Endothelial cell of umbilical vein (primary cell): ENCODE results near the gene IQCE. TPM values are rescaled to one million over a fixed set of nuclear protein-coding genes. Genes with fewer than 3 reads are reported as not detected.
A peak's percentile ranks its signal among the peaks of the same experiment; 100 is the strongest.

Source experiments
- BruUV-seq: library from RNA; stranded (reverse); fragments of 400-500 nt; replicated peaks from 2 replicates; lab custom pipeline; 2021; lab: Mats Ljungman, UMichigan
- CTCF ChIA-PET: fragments of 300-600, 350-600 bp; sonication (Branson Sonifier 250); formaldehyde crosslinking; loops from one replicate; lab custom pipeline; 2021; ENCODE audit warnings: antibody characterized with exemption, inconsistent platforms; lab: Charles Lee
- POLR2A ChIA-PET: fragments of 300-600, 350-600 bp; sonication (Branson Sonifier 250); formaldehyde crosslinking; loops from one replicate; lab custom pipeline; 2021; ENCODE audit warnings: antibody characterized with exemption, inconsistent platforms; lab: Charles Lee
- DNase-seq: peaks from one replicate; pipeline ENCODE4 v3.0.0-alpha.2; 2011; ENCODE audit warnings: low read depth, low spot score
- FAIRE-seq: peaks from 2 replicates; lab custom pipeline; 2011; peaks lifted over from hg19 to GRCh38; lab: Jason Lieb, UNC
- H2AFZ ChIP-seq: 2 replicates; pipeline ENCODE4 v1.6.0; 2012; ENCODE audit warnings: low read depth, low read length, control low read depth, inconsistent platforms
- H3K27ac ChIP-seq: 2 replicates; pipeline ENCODE4 v1.5.1; 2011; ENCODE audit warnings: low read depth, mild to moderate bottlenecking, control low read depth, low read length, moderate library complexity; ENCODE audit not compliant: insufficient read depth
- H3K27me3 ChIP-seq, 2 experiments: 2 replicates each; pipeline versions ENCODE4 v1.6.0 to v1.6.1; 2011; ENCODE audit warnings: low read length in 2 of 2, mixed read lengths in 1 of 2; ENCODE audit not compliant: control insufficient read depth in 2 of 2, insufficient read depth in 2 of 2
- H3K36me3 ChIP-seq, 2 experiments: 2 replicates in 1 of 2; 3 replicates in 1 of 2; pipeline ENCODE4 v1.5.1; 2011; ENCODE audit warnings: low read length in 2 of 2, mild to moderate bottlenecking in 1 of 2, moderate library complexity in 1 of 2; ENCODE audit not compliant: control insufficient read depth in 2 of 2, insufficient read depth in 2 of 2; ENCODE audit errors: extremely low read depth in 1 of 2
- H3K4me1 ChIP-seq: 3 replicates; pipeline ENCODE4 v1.5.1; 2011; ENCODE audit warnings: mild to moderate bottlenecking, low read length; ENCODE audit not compliant: control insufficient read depth, insufficient read depth; ENCODE audit errors: extremely low read depth
- H3K4me2 ChIP-seq: 2 replicates; pipeline ENCODE4 v1.6.1; 2011; ENCODE audit warnings: low read length, control low read depth, mixed read lengths; ENCODE audit not compliant: insufficient read depth
- H3K4me3 ChIP-seq, 3 experiments: fragments of 200-600 bp in 1 of 3; sonication (generic), shearing (Covaris generic) in 1 of 3; replicated peaks in 1 of 3; 2 replicates each; pipeline ENCODE4 v1.5.1; 2011 to 2016; ENCODE audit warnings: control low read depth in 3 of 3, low read length in 3 of 3, mild to moderate bottlenecking in 2 of 3, inconsistent platforms in 1 of 3, low read depth in 1 of 3, moderate library complexity in 1 of 3; ENCODE audit not compliant: insufficient read depth in 1 of 3
- H3K79me2 ChIP-seq: 2 replicates; pipeline ENCODE4 v1.6.0; 2012; ENCODE audit warnings: low read length, inconsistent platforms; ENCODE audit not compliant: control insufficient read depth, insufficient read depth
- H3K9ac ChIP-seq: replicated peaks from 2 replicates; pipeline ENCODE3; 2011; ENCODE audit warnings: low read length, control low read depth; ENCODE audit not compliant: insufficient read depth; ENCODE audit errors: extremely low read depth
- H3K9me1 ChIP-seq: replicated peaks from 3 replicates; pipeline ENCODE4 v1.6.0; 2011; ENCODE audit warnings: mild to moderate bottlenecking, low read length; ENCODE audit not compliant: control insufficient read depth, insufficient read depth; ENCODE audit errors: extremely low read depth
- H3K9me3 ChIP-seq: replicated peaks from 2 replicates; pipeline ENCODE4 v1.5.1; 2012; ENCODE audit warnings: low read length, inconsistent platforms; ENCODE audit not compliant: control insufficient read depth, insufficient read depth
- H4K20me1 ChIP-seq: replicated peaks from 2 replicates; pipeline ENCODE3; 2011; ENCODE audit warnings: mild to moderate bottlenecking, low read length; ENCODE audit not compliant: control insufficient read depth, insufficient read depth; ENCODE audit errors: extremely low read depth
- EZH2 ChIP-seq: IDR thresholded peaks from 2 replicates; pipeline ENCODE4 v1.6.1; 2012; ENCODE audit warnings: borderline replicate concordance, low read depth, mild to moderate bottlenecking, moderate library complexity, low read length, inconsistent platforms; ENCODE audit not compliant: severe bottlenecking
- FOS ChIP-seq: IDR thresholded peaks from 2 replicates; pipeline ENCODE4 v1.6.1; 2011; ENCODE audit warnings: mild to moderate bottlenecking, low read length, moderate library complexity, borderline replicate concordance; ENCODE audit not compliant: insufficient read depth
- GATA2 ChIP-seq: IDR thresholded peaks from 2 replicates; pipeline ENCODE4 v1.7.0; 2011; ENCODE audit warnings: low read depth, mild to moderate bottlenecking, moderate library complexity, mixed read lengths, low read length; ENCODE audit not compliant: insufficient read length, insufficient read depth
- JUN ChIP-seq: IDR thresholded peaks from 2 replicates; pipeline ENCODE4 v1.6.1; 2011; ENCODE audit warnings: borderline replicate concordance, low read depth; ENCODE audit not compliant: insufficient read length, insufficient read depth
- MYC ChIP-seq: IDR thresholded peaks from one replicate; pipeline ENCODE4 v1.6.1; 2011; ENCODE audit warnings: mild to moderate bottlenecking, low read depth, low read length
- POLR2A ChIP-seq: IDR thresholded peaks from 2 replicates; pipeline ENCODE4 v1.6.1; 2012; ENCODE audit warnings: low read depth, mild to moderate bottlenecking, control low read depth, low read length
- POLR2AphosphoS5 ChIP-seq: IDR thresholded peaks from 2 replicates; pipeline ENCODE4 v1.6.1; 2012; ENCODE audit warnings: low read depth, mild to moderate bottlenecking, control low read depth, low read length, moderate library complexity; ENCODE audit not compliant: insufficient read depth
- dilution Hi-C: fragments of 300-500 bp; cut with MboI; formaldehyde crosslinking; loops from one replicate; pipeline ENCODE4 v1.15.0; 2019; ENCODE audit warnings: low sequenced_read_pairs; ENCODE audit not compliant: extremely low pct_ligation_motif_present
- intact Hi-C: fragments of 100-400 bp; cut with micrococcal nuclease; formaldehyde crosslinking; loops from one replicate; pipeline ENCODE4 v1.10.0; 2022
- polyA plus RNA-seq, 4 experiments: library from polyadenylated mRNA; depleted of rRNA in 3 of 4; stranded (reverse) in 3 of 4; unstranded in 1 of 4; fragments of >200 nt; gene quantifications; 2 replicates each; pipeline versions ENCODE4 v1.2.1 to v1.2.3, GENCODE V29; 2011 to 2012; ENCODE audit warnings: missing spikeins in 1 of 4
- total RNA-seq: library from RNA; stranded (reverse); gene quantifications from 2 replicates; pipeline ENCODE4 v1.2.3, GENCODE V29; 2021
- TF ChIP-seq, protein P1 (sequence below): IDR thresholded peaks from 2 replicates; pipeline ENCODE4 v1.6.1; 2011; ENCODE audit not compliant: insufficient read depth, insufficient read length
- TF ChIP-seq, protein P2 (sequence below), 2 donors: IDR thresholded peaks; 1 replicate in 1 of 2; 2 replicates in 1 of 2; pipeline ENCODE4 v1.5.1; 2011; ENCODE audit warnings: low read length in 2 of 2, mild to moderate bottlenecking in 2 of 2, moderate library complexity in 2 of 2, control low read depth in 1 of 2, inconsistent platforms in 1 of 2, low read depth in 1 of 2; ENCODE audit not compliant: insufficient read depth in 1 of 2; ENCODE audit errors: extremely low read depth in 1 of 2

IQCE gene
- total and polyA plus RNA-seq, 2 donors (not counting 3 experiments of a cell fraction or from before 2014, with no cell fraction given): 4.9 to 14.5 TPM

DNA sequence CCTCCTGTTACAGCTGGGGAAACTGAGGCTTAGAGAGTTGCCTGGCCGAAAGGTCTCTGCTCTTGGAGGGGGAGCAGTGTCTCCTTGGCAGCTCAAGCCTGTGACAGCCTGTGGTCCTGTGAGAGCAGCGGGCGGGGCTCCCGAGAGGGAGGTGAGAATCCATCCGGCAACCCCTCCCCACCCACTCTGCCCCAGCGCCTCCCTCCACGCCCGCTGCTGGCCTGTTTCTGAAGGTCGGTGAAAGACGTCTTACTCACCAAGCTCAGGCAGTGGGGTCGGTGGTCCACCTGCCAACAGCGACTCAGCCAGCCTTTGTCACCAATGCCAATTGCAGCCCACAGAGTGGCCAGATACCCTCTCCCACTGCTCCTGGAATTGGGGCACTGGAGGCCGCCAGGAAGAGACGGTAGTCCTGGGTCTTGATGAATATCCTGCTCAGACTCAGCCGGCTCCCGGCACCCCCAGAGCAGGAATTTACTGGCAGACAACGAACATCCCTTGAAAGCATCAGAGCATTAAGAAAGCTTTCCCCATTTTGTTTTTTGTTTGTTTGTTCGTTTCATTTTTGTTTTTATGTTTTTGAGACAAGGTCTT is 65.6 kb downstream of the IQCE start:
- H2AFZ ChIP-seq: no peak overlapping the region
- TF ChIP-seq POLR2A (no peak), FOS (no peak), POLR2AphosphoS5 (no peak), JUN (no peak), EZH2 (no peak), GATA2 (no peak), MYC (no peak)
- TF ChIP-seq, protein P1, sequence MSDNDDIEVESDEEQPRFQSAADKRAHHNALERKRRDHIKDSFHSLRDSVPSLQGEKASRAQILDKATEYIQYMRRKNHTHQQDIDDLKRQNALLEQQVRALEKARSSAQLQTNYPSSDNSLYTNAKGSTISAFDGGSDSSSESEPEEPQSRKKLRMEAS: no peak
- TF ChIP-seq, protein P2, sequence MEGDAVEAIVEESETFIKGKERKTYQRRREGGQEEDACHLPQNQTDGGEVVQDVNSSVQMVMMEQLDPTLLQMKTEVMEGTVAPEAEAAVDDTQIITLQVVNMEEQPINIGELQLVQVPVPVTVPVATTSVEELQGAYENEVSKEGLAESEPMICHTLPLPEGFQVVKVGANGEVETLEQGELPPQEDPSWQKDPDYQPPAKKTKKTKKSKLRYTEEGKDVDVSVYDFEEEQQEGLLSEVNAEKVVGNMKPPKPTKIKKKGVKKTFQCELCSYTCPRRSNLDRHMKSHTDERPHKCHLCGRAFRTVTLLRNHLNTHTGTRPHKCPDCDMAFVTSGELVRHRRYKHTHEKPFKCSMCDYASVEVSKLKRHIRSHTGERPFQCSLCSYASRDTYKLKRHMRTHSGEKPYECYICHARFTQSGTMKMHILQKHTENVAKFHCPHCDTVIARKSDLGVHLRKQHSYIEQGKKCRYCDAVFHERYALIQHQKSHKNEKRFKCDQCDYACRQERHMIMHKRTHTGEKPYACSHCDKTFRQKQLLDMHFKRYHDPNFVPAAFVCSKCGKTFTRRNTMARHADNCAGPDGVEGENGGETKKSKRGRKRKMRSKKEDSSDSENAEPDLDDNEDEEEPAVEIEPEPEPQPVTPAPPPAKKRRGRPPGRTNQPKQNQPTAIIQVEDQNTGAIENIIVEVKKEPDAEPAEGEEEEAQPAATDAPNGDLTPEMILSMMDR (IDR thresholded peaks at IDR 0.05; ENCODE audit: extremely low read depth in 1 of 2, insufficient read depth in 1 of 2, low read depth in 1 of 2, low read length in 2 of 2): no peak
- H4K20me1 ChIP-seq: no peaks in the 10 kb centered on the region
- CTCF ChIA-PET: interaction anchor here (0.6 to 1.6 kb wide), 5 partner anchors 8 to 57 kb away, joined by 3 to 18 read pairs (median 3); no protein-coding TSS in a partner anchor
- no peaks in the 10 kb centered on the region for H3K79me2 ChIP-seq
- intact Hi-C loops: no loop called here
- peaks cover 22% of the 10 kb centered on the region for H3K4me1 ChIP-seq
- H3K27ac ChIP-seq: peak overlapping the region; percentile 79
- DNase-seq (no peak), FAIRE-seq (no peak)
- no peaks in the 10 kb centered on the region for H3K9me3 ChIP-seq
- no peak overlapping the region for H3K9ac ChIP-seq
- H3K9me1 ChIP-seq: no peaks in the 10 kb centered on the region
- dilution Hi-C loops: no loop called here
- H3K36me3 ChIP-seq: no peaks in the 10 kb centered on the region
- H3K27me3 ChIP-seq: no peaks in the 10 kb centered on the region
- H3K4me3 ChIP-seq: no peak overlapping the region
- POLR2A ChIA-PET: no interaction called here
- no peak overlapping the region for H3K4me2 ChIP-seq
- BruUV-seq: no TSS peak
